Measurements from ENCODE around the gene C11orf24.

- TF ChIP-seq, protein P1, sequence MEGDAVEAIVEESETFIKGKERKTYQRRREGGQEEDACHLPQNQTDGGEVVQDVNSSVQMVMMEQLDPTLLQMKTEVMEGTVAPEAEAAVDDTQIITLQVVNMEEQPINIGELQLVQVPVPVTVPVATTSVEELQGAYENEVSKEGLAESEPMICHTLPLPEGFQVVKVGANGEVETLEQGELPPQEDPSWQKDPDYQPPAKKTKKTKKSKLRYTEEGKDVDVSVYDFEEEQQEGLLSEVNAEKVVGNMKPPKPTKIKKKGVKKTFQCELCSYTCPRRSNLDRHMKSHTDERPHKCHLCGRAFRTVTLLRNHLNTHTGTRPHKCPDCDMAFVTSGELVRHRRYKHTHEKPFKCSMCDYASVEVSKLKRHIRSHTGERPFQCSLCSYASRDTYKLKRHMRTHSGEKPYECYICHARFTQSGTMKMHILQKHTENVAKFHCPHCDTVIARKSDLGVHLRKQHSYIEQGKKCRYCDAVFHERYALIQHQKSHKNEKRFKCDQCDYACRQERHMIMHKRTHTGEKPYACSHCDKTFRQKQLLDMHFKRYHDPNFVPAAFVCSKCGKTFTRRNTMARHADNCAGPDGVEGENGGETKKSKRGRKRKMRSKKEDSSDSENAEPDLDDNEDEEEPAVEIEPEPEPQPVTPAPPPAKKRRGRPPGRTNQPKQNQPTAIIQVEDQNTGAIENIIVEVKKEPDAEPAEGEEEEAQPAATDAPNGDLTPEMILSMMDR (IDR thresholded peaks at IDR 0.05; ENCODE audit: insufficient read depth, low read length) = no peak
- TF ChIP-seq GABPA (IDR thresholded peaks at IDR 0.05; ENCODE audit: low read depth) = no peak
- no peak for TF ChIP-seq POLR2AphosphoS5 (IDR thresholded peaks at IDR 0.05; ENCODE audit: low read depth)
- TF ChIP-seq, protein P2, sequence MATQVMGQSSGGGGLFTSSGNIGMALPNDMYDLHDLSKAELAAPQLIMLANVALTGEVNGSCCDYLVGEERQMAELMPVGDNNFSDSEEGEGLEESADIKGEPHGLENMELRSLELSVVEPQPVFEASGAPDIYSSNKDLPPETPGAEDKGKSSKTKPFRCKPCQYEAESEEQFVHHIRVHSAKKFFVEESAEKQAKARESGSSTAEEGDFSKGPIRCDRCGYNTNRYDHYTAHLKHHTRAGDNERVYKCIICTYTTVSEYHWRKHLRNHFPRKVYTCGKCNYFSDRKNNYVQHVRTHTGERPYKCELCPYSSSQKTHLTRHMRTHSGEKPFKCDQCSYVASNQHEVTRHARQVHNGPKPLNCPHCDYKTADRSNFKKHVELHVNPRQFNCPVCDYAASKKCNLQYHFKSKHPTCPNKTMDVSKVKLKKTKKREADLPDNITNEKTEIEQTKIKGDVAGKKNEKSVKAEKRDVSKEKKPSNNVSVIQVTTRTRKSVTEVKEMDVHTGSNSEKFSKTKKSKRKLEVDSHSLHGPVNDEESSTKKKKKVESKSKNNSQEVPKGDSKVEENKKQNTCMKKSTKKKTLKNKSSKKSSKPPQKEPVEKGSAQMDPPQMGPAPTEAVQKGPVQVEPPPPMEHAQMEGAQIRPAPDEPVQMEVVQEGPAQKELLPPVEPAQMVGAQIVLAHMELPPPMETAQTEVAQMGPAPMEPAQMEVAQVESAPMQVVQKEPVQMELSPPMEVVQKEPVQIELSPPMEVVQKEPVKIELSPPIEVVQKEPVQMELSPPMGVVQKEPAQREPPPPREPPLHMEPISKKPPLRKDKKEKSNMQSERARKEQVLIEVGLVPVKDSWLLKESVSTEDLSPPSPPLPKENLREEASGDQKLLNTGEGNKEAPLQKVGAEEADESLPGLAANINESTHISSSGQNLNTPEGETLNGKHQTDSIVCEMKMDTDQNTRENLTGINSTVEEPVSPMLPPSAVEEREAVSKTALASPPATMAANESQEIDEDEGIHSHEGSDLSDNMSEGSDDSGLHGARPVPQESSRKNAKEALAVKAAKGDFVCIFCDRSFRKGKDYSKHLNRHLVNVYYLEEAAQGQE (IDR thresholded peaks at IDR 0.05; ENCODE audit: insufficient replicate concordance, low read depth) = no peak
- TF ChIP-seq SPI1 (IDR thresholded peaks at IDR 0.05; ENCODE audit: borderline replicate concordance, low read depth) = no peak
Measured at GRCh38 chr11:68267881-68268240, 3.9 kb downstream of the C11orf24 start.

Data from HL-60 (cell line).